Measurements from ENCODE around the gene SPTB. TPM values are rescaled to one million over a fixed set of nuclear protein-coding genes. Genes with fewer than 3 reads are reported as not detected.

Gene SPTB
- total RNA-seq, 1 experiment from 2014 or later: 2.3 TPM

GRCh38 chr14:64877846-64878245, 1.9 kb downstream of the SPTB start:
- no peaks in the 10 kb centered on the region for H3K4me1 ChIP-seq (ENCODE audit: insufficient read depth, low read length)
- no peak overlapping the region for H3K18ac ChIP-seq (ENCODE audit: insufficient read length, low read depth, low read length)
- no peak overlapping the region for H4K5ac ChIP-seq (ENCODE audit: insufficient read length, low read depth, low read length)
- no peak for DNase-seq
- no peak overlapping the region for H3K27ac ChIP-seq (ENCODE audit: insufficient read length, low read depth, low read length)
- no peak overlapping the region for H2AK5ac ChIP-seq (ENCODE audit: insufficient read length, low read length)
- Mint-ChIP-seq H3K27me3 (ENCODE audit: low read depth) (peaks cover 77% of the 10 kb centered on the region), H3K4me3 (no peak overlapping the region), H3K36me3 (ENCODE audit: insufficient read depth in 1 of 3, low read depth in 3 of 3) (no peaks in the 10 kb centered on the region; a peak in 1 of 7 replicates), H3K4me1 (peaks cover 16 to 17% of the 10 kb centered on the region in 2 experiments), H3K27ac (no peak overlapping the region), H3K9me3 (no peaks in the 10 kb centered on the region; a peak in 1 of 5 replicates)
- peaks cover 6% of the 10 kb centered on the region for H3K23me2 ChIP-seq (ENCODE audit: insufficient read length, low read depth, low read length, poor library complexity, severe bottlenecking)
- H3K27me3 ChIP-seq (ENCODE audit: insufficient read depth, low read length): peaks cover 14% of the 10 kb centered on the region; the same call in 1 of the 2 replicates
- H3K14ac ChIP-seq (ENCODE audit: insufficient read depth, low read length): no peak overlapping the region
- H3K9me3 ChIP-seq (ENCODE audit: control insufficient read depth, low read depth, low read length): no peaks in the 10 kb centered on the region
- no peak overlapping the region for H2BK120ac ChIP-seq (ENCODE audit: low read depth, low read length, poor library complexity, severe bottlenecking)
- no peaks in the 10 kb centered on the region for H3K79me2 ChIP-seq (ENCODE audit: insufficient read depth, low read length)
- no peak overlapping the region for H3K56ac ChIP-seq (ENCODE audit: insufficient read length, low read depth, low read length)
- H4K91ac ChIP-seq (ENCODE audit: insufficient read length, low read depth, low read length): no peak overlapping the region
- no peaks in the 10 kb centered on the region for H3K79me1 ChIP-seq (ENCODE audit: insufficient read depth, low read depth, low read length, poor library complexity, severe bottlenecking)
- no peak overlapping the region for H3K9ac ChIP-seq (ENCODE audit: extremely low read depth, insufficient read length, low read length)
- H2BK20ac ChIP-seq (ENCODE audit: low read depth, low read length, poor library complexity, severe bottlenecking): no peak overlapping the region
- no peak overlapping the region for H4K8ac ChIP-seq (replicated peaks; ENCODE audit: insufficient read length, low read depth, low read length)
- H2BK12ac ChIP-seq (ENCODE audit: insufficient read length, low read depth, low read length): no peak overlapping the region
- no peak overlapping the region for H2BK15ac ChIP-seq (ENCODE audit: low read depth, low read length)
- no peak overlapping the region for H2BK5ac ChIP-seq (ENCODE audit: insufficient read length, low read length)
- TF ChIP-seq CTCF (conservative IDR thresholded peaks at IDR 0.05): no peak
- H3K4ac ChIP-seq (ENCODE audit: low read depth, low read length): no peak overlapping the region
- H2AFZ ChIP-seq (ENCODE audit: low read length): no peak overlapping the region
- no CpG with 5 or more reads among the region's 4 CpGs for WGBS (ENCODE audit: extremely low coverage, insufficient read length, low lambda C conversion rate)
- H3K4me2 ChIP-seq (ENCODE audit: insufficient read depth, insufficient read length, low read length): no peak overlapping the region
- no peak overlapping the region for H3K23ac ChIP-seq (ENCODE audit: insufficient read length, low read depth, low read length)
- no peaks in the 10 kb centered on the region for H4K20me1 ChIP-seq (ENCODE audit: control insufficient read depth, insufficient read depth, insufficient read length)
- H3T11ph ChIP-seq (ENCODE audit: low read length): no peak overlapping the region
